NCI-H2107 treated with DMSO at 0.1 percent for 48 hours (cell line): Measurements from ENCODE around the gene GPR132.
"Not testable (repeated sequence)": the region's sequence is repeated elsewhere in the genome, so short reads cannot be mapped to it uniquely, and the experiment has no call there.

Experiments used
- DNase-seq: peaks from one replicate; lab custom pipeline; 2025; ENCODE audit not compliant: unreplicated experiment; lab: John Stamatoyannopoulos, UW

Gene GPR132

GRCh38 chr14:105045710-105046326 lies 19.4 kb downstream of the GPR132 start:
- DNase-seq, result peak; percentile 82

GRCh38 chr14:105043641-105044040 lies 21.6 kb downstream of the GPR132 start:
- DNase-seq, result no peak

- no peak for DNase-seq
Measured at GRCh38 chr14:105042813-105043212, 22.4 kb downstream of the GPR132 start.

GRCh38 chr14:105041841-105042765 lies 23.1 kb downstream of the GPR132 start:
- no peak for DNase-seq

- DNase-seq, result no peak
Measured at GRCh38 chr14:105039458-105040205, 25.6 kb downstream of the GPR132 start.

- DNase-seq, result not testable (repeated sequence)
Measured at GRCh38 chr14:105035616-105036015, 29.6 kb downstream of the GPR132 start.

- no peak for DNase-seq
Measured at GRCh38 chr14:105034315-105035039, 30.8 kb downstream of the GPR132 start.

GRCh38 chr14:105033412-105033900 lies 31.8 kb downstream of the GPR132 start:
- DNase-seq, result not testable (repeated sequence)

- not testable (repeated sequence) for DNase-seq
Measured at GRCh38 chr14:105032451-105032901, 32.8 kb downstream of the GPR132 start.

GRCh38 chr14:105030836-105031396 lies 34.3 kb downstream of the GPR132 start:
- no peak for DNase-seq

GRCh38 chr14:105030194-105030593 lies 35.0 kb downstream of the GPR132 start:
- no peak for DNase-seq

- no peak for DNase-seq
Measured at GRCh38 chr14:105029402-105029801, 35.8 kb downstream of the GPR132 start.

- no peak for DNase-seq
Measured at GRCh38 chr14:105028251-105028927, 36.8 kb downstream of the GPR132 start.

- not testable (repeated sequence) for DNase-seq
Measured at GRCh38 chr14:105027718-105028117, 37.5 kb downstream of the GPR132 start.

GRCh38 chr14:105026802-105027563 lies 38.2 kb downstream of the GPR132 start:
- DNase-seq, result no peak

GRCh38 chr14:105026033-105026785 lies 39.0 kb downstream of the GPR132 start:
- DNase-seq, result no peak

- DNase-seq, result no peak
Measured at GRCh38 chr14:105025429-105025828, 39.8 kb downstream of the GPR132 start.

- DNase-seq, result no peak
Measured at GRCh38 chr14:105023791-105024480, 41.3 kb downstream of the GPR132 start.
